HL-60/S4 treated with phorbol 12-myristate 13-acetate at 8.2 ng/mL for 4 days and 3 days (cell line): Measurements from ENCODE around the gene CYB5D1.

Source experiments
- in situ Hi-C: fragments of 300-500 bp; cut with MboI; formaldehyde crosslinking; loops from 2 replicates; pipeline ENCODE4 v1.15.0; 2022; ENCODE audit warnings: low sequenced_read_pairs

Gene CYB5D1

GRCh38 chr17:7881276-7882054, 23.7 kb downstream of the CYB5D1 start:
- in situ Hi-C loops: no loop called here

DNA sequence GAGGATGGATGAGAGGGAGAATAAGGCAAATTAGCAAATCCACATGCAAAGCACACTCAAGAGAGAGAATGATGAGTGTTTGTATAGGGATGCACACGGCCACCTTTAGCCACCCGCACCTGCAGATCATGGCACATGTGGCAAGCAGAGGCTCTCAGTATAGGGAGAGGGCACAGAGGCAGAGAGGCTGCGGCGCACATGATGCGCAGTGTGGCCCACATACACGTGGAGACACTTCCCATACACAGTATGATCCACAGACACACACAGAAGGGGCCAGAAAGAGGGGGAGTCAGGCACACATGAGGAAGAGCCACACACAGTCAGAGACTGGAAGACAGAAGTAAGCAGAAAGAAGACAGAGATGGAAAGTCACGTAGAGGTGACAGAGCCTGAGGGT, 24.3 kb downstream of the CYB5D1 start:
- in situ Hi-C loops: no loop called here

DNA sequence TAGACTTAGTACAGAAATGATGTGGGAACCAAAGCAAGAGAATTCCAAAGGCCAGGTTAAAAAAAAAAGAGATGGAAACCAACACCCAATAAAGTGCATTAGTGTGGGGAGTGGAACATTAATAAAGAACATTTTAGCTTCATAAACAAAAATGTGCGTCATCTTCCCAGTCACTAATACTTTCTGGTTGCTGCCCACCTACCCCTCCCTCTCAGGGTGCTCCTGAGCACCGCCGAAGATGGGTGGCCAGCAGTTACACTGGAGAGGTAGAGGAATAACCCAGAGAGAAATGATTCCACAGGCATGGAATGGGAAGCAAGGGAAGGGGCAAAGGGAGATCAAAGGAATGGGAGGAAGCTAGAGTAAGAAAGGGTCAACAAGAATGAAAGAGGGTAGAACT, 24.8 kb downstream of the CYB5D1 start:
- in situ Hi-C loops: no loop called here

- in situ Hi-C loops: no loop called here
These were observed 26.1 kb downstream of the CYB5D1 start for GRCh38 chr17:7883781-7884386.

DNA sequence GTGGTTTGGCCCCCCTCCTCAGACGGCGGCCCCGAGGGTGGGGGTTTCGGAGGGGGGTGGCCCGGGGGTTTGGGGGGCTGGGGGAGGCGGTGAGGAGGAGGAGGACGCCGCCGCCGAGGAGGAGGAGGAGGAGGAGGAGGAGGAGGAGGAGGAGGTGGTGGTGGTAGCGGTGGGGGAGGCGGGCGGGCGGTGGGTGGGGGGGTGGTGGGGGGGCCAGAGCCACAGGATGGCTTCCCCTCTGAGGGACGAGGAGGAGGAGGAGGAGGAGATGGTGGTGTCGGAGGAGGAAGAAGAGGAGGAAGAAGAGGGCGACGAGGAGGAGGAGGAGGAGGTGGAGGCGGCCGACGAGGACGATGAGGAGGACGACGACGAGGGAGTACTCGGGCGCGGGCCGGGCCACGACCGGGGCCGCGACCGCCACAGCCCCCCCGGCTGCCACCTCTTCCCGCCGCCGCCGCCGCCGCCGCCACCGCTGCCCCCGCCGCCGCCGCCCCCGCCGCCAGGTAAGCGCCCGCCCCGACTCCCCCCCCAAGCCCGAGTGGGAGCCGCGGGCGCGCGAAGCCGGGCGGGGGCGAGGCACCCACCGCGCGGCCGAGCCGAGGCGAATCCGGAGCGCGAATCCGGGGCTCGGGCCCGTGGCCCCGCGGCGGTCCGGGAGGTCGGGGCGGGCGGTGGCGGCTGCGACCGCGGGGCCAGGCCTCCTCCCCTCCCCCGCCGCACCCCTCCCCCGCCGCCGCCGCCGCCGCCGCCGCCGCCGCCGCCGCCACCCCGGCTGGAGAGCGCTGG, 27.0 kb downstream of the CYB5D1 start:
- in situ Hi-C loops: no loop called here

DNA sequence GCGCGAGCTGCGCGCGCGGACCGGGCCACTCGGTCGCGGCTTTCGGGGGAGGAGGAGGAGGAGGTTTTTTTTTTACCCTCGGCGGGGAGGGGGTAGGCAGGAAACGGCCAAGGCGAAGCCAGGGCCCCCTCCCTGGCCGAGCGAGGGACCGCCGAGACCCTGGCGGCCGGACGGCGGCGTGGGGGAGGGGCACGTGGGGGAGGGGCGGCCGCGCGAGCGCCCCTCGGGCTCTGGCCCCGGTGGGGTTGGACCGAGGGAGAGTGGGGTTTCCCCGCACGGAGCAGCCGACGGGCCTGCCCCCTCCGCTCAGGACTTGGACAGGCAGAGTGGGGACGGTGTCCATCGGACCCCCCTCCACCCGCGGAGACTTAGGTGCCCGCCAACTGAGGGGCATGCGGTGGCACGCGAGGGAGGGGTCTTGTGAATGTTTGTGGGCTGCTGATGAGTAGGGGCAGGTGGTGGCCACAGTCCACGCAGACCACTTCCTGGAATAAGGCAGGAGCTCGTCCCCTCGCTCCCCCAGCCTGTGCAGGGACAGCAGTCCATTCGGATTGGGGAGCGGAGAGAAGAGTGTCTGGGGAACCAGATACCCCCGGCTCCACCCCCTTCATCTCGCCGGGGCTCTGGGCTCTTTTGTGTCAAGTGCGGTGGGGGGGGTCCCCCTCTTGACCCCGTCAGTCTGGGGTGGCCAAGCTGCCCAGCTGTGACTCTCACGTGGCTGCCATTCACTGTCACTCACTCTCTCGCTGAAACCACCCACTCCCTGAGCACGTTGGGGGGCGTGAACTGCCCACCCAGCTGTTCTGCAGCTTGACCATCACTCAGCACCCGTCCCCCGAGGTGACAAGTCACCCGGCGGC, 27.8 kb downstream of the CYB5D1 start:
- in situ Hi-C loops: no loop called here

DNA sequence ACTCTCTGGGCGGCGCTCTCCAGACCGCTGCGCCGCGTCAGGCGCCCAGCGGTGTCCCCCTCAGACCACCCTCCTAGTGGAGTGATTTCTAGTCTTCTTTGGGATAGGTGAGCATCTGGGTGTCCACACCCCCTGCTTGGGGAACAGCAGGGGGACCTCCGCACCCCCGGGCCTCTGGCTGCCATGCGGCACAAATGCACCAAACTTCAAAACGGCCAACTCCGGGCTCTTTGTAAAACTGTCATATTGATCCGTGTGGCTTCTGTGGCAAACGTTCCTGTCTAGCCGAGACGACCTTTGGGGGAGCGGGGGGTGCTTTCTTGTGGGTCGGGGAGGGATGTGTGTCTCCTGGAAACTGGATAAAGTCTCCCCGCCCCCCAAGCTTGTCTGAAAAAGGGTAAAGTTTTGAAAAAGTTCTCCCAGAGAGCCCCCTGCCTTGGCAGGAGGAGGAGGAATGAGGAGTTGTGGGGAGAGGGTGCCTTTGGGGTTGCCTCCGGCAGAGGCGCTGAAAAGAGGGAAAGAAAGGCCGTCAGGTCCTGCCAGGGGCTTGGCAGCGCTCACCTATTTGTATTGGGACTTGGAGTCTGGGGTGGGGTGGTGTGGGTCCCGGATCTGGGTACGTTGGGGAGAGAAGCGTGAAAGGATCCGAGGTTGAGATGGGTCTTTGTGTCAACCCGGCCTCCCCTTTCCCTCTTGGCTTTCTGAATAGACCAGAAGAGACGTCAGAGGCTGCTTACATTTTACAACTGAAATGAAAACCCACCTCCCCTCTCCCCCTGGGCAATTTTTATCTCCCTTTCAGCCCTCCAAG, 28.6 kb downstream of the CYB5D1 start:
- in situ Hi-C loops: no loop called here

GRCh38 chr17:7887038-7887481, 29.3 kb downstream of the CYB5D1 start:
- in situ Hi-C loops: no loop called here

DNA sequence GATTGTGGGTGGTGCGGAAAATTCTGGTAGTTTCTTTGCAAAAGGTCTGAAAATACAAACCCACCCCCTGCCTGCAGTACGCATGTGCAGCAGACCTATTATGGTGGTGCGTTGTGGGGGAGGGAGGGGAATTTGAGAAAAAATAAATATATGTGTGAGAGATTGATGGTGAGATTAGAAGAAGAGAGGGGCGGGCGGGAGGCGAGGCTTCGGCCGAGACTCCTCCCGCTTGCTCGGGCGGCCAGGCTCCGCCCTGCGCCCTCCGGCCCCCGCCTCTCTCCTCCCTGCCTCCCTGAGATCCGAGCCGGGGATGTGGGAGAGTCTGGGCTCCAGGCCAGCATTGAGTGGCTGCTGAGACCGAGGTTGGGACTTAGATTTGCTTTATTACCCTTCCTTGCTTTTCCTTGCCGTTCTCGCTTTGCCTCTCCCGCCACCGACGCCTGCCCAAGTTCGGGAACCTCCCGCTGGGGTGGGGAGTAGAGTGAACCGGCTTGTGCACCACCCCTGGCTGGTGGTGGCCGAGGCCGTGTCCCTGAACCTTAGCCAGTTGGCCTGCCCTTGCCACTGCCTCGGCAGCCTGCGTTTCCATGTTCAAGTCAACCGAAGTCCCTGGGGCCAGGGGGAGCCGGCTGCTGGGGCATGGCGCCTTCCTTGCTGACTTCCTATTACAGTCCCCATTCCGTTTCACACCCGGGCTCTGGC, 29.8 kb downstream of the CYB5D1 start:
- in situ Hi-C loops: no loop called here

DNA sequence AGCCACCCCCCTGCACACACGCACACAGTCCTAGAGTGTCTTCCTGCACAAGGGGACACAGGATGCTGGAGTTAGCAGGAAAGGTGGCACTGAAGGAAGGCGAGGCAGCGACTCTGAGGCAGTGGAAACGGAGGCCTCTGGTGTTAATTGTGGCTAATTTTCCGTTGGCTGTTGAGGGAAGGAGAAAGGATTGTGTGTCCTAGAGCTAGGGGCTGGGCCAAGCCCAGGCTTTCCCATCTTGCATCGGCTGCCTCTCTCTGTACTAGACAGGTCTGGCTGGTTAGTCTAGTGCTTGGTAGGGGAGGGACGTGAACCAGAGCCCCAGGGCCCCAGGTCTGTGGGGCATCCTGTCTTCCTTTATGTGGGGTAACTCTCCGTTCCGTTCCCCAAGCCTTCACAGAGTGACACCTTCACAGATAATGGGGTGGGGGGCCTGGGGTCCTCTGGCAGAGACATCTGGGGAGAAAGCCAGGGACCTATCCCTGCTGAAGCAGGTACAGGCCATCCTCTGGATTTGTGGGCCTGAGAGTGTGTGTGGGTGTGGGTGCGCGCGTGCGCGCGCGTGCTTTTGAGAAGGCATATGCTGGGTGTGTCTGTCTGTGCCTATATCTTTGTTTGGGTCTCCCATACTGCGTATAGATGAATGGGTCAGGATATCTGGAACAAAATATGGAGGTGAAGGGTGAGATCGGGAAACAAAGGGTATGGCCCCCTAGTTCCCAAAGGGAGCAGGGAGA, 30.5 kb downstream of the CYB5D1 start, which contains the start of gene CHD3:
Gene CHD3 (plus strand): TSS at position 606 of the 737 bp plus-strand sequence. CDS start 212 bp downstream, outside the sequence.
- in situ Hi-C loops: no loop called here

DNA sequence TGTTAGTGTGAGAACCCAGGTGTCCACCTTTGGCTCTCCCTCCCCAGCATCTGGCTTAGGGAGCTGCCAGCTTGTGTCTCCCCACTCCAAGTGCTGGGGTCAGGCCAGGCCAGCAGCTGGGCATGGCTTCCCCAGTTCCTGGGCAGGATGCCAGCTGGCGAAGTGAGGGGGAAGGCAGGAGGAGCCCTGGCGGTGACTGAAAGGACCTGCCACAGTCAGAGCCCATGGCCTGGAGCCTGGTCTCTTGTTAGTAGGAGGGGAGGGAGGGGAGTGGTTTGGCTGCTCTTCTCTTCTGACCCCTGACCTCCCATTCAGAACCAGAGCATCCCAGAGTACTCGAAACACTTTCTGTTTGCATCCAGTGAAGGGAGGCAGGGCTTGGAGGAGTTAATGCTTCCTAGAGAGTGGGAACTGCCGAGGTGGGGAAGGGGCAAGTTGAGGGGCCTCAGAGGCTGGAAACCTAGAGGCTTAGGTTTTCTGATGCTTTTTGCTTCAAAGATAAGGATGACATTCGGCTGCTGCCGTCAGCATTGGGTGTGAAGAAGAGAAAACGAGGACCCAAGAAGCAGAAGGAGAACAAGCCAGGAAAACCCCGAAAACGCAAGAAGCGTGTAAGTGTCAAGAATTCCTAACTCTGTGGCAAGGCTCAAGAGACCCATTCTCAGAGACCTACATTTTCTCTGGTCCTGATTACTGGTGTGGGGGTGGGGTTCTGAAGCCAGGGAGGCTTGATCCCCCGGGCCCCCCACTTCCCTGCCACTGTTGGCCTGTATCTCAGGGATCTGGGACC, 31.6 kb downstream of the CYB5D1 start:
- in situ Hi-C loops: no loop called here

GRCh38 chr17:7893187-7893880, 35.5 kb downstream of the CYB5D1 start:
- in situ Hi-C loops: no loop called here

DNA sequence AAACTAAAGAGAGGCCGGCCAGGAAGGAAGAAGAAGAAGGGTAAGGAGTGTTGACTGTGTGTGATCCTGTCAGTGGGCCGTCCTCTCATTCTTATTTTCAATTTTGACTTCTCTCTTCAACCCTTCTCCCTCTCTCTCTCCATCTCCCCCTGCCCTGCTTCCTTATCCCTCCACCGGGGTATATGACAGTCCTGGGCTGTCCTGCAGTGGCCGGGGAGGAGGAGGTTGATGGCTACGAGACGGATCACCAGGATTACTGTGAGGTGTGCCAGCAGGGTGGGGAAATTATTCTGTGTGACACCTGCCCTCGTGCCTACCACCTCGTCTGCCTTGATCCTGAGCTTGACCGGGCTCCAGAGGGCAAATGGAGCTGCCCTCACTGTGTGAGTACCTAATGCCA, 36.4 kb downstream of the CYB5D1 start:
- in situ Hi-C loops: no loop called here

DNA sequence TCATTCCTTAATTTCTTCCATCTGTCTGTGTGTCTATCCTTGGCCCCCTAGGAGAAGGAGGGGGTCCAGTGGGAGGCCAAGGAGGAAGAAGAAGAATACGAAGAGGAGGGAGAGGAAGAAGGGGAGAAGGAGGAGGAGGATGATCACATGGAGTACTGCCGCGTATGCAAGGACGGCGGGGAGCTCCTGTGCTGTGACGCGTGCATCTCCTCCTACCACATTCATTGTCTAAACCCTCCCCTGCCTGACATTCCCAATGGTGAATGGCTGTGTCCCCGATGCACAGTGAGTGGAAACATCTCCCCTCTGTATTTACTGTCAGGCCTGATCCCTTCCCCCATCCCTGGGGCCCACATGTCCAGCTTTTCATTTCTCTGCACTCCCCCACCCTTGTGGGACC, 37.1 kb downstream of the CYB5D1 start:
- in situ Hi-C loops: no loop called here

GRCh38 chr17:7897090-7897489, 39.3 kb downstream of the CYB5D1 start:
- in situ Hi-C loops: no loop called here

DNA sequence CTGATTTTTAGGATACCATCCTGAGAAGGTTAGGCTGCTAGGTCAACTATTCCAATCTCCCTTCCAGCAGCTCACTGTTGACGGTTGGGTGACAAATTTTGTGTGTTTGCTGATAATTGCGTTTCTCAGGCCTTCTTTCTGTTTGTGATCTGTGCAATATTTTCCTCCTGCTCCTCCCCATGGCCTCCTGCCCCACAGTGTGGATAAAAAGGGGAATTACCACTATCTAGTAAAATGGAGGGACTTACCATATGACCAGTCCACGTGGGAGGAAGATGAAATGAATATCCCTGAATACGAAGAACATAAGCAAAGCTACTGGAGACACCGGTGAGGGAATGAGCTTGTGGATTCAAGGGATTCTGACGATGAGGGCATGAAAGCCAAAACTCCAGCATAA, 40.0 kb downstream of the CYB5D1 start:
- in situ Hi-C loops: no loop called here
